Measurements from ENCODE around the gene KBTBD3.

KBTBD3 gene

DNA sequence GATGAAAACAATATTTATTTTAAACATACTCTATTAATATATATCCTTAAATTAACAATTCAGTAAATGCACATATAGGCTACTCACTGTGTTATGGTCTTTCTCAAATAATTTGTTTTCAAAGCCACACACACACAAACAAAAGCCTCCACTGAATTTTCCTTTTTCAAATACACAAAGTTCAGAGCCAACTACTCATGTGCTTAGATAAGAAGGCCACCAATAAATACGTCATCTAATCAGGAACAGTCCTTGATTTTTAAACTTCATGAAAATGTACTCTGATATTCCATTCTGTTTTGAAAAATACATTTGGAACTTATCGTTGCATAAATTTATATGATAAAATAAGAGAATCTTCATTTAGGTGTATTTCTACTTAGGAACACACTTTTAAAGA lies 26.0 kb downstream of the KBTBD3 start:
- H3K4me3 ChIP-seq (ENCODE audit: low read depth, low read length), result no peak overlapping the region
- H3K9me3 ChIP-seq (ENCODE audit: control insufficient read depth, insufficient read depth, low read length), result no peaks in the 10 kb centered on the region
- H3K9ac ChIP-seq (ENCODE audit: low read depth, low read length), result no peak overlapping the region
- H3K4me1 ChIP-seq (ENCODE audit: control insufficient read depth, insufficient read depth, low read length), result no peaks in the 10 kb centered on the region
- H3K36me3 ChIP-seq (ENCODE audit: control insufficient read depth, insufficient read depth, low read length), result no peaks in the 10 kb centered on the region
- no peaks in the 10 kb centered on the region for H3K27me3 ChIP-seq (ENCODE audit: control insufficient read depth, insufficient read depth, low read length)

- no peaks in the 10 kb centered on the region for H3K27me3 ChIP-seq (ENCODE audit: control insufficient read depth, insufficient read depth, low read length)
- H3K4me1 ChIP-seq (ENCODE audit: control insufficient read depth, insufficient read depth, low read length), result no peaks in the 10 kb centered on the region
- no peaks in the 10 kb centered on the region for H3K36me3 ChIP-seq (ENCODE audit: control insufficient read depth, insufficient read depth, low read length)
- no peaks in the 10 kb centered on the region for H3K9me3 ChIP-seq (ENCODE audit: control insufficient read depth, insufficient read depth, low read length)
- H3K9ac ChIP-seq (ENCODE audit: low read depth, low read length), result no peak overlapping the region
- no peak overlapping the region for H3K4me3 ChIP-seq (ENCODE audit: low read depth, low read length)
Observed at GRCh38 chr11:106049727-106050476, 27.2 kb downstream of the KBTBD3 start.

- Histone ChIP-seq H3K9me3 (ENCODE audit: control insufficient read depth, insufficient read depth, low read length) (no peaks in the 10 kb centered on the region), H3K36me3 (ENCODE audit: control insufficient read depth, insufficient read depth, low read length) (no peaks in the 10 kb centered on the region), H3K27me3 (ENCODE audit: control insufficient read depth, insufficient read depth, low read length) (no peaks in the 10 kb centered on the region), H3K4me1 (ENCODE audit: control insufficient read depth, insufficient read depth, low read length) (no peaks in the 10 kb centered on the region), H3K9ac (ENCODE audit: low read depth, low read length) (no peak overlapping the region), H3K4me3 (ENCODE audit: low read depth, low read length) (no peak overlapping the region)
Observed at GRCh38 chr11:106047631-106048030, 29.5 kb downstream of the KBTBD3 start.

DNA sequence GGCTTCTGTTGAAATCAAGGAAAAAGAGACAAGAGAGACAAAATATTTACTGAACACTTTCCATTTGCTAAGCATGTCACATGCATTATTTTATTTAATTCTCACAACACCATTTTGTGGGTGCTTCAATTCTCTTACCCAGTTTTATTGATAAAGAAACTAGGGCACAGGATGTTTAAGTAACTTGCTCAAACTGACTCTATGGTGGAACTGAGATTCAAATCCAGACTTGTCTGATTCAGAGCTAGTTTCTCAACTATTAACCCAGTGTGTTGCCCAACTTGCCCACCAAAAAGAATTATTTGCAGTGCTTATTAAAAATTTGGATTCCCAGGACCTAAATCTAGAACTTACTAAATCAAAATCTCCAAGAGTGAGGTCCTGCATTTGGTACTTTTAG lies 33.6 kb downstream of the KBTBD3 start:
- Histone ChIP-seq H3K9ac (ENCODE audit: low read depth, low read length) (no peak overlapping the region), H3K4me3 (ENCODE audit: low read depth, low read length) (no peak overlapping the region), H3K4me1 (ENCODE audit: control insufficient read depth, insufficient read depth, low read length) (no peaks in the 10 kb centered on the region), H3K36me3 (ENCODE audit: control insufficient read depth, insufficient read depth, low read length) (no peaks in the 10 kb centered on the region), H3K9me3 (ENCODE audit: control insufficient read depth, insufficient read depth, low read length) (no peaks in the 10 kb centered on the region), H3K27me3 (ENCODE audit: control insufficient read depth, insufficient read depth, low read length) (no peaks in the 10 kb centered on the region)

GRCh38 chr11:106032861-106033260 lies 44.3 kb downstream of the KBTBD3 start:
- Histone ChIP-seq H3K4me1 (ENCODE audit: control insufficient read depth, insufficient read depth, low read length) (no peaks in the 10 kb centered on the region), H3K27me3 (ENCODE audit: control insufficient read depth, insufficient read depth, low read length) (no peaks in the 10 kb centered on the region), H3K4me3 (ENCODE audit: low read depth, low read length) (no peak overlapping the region), H3K9ac (ENCODE audit: low read depth, low read length) (no peak overlapping the region), H3K36me3 (ENCODE audit: control insufficient read depth, insufficient read depth, low read length) (no peaks in the 10 kb centered on the region), H3K9me3 (ENCODE audit: control insufficient read depth, insufficient read depth, low read length) (no peaks in the 10 kb centered on the region)

- H3K9ac ChIP-seq (ENCODE audit: low read depth, low read length), result no peak overlapping the region
- no peaks in the 10 kb centered on the region for H3K9me3 ChIP-seq (ENCODE audit: control insufficient read depth, insufficient read depth, low read length)
- H3K36me3 ChIP-seq (ENCODE audit: control insufficient read depth, insufficient read depth, low read length), result no peaks in the 10 kb centered on the region
- no peaks in the 10 kb centered on the region for H3K4me1 ChIP-seq (ENCODE audit: control insufficient read depth, insufficient read depth, low read length)
- no peaks in the 10 kb centered on the region for H3K27me3 ChIP-seq (ENCODE audit: control insufficient read depth, insufficient read depth, low read length)
- H3K4me3 ChIP-seq (ENCODE audit: low read depth, low read length), result no peak overlapping the region
Observed at GRCh38 chr11:106031936-106032335, 45.2 kb downstream of the KBTBD3 start.

DNA sequence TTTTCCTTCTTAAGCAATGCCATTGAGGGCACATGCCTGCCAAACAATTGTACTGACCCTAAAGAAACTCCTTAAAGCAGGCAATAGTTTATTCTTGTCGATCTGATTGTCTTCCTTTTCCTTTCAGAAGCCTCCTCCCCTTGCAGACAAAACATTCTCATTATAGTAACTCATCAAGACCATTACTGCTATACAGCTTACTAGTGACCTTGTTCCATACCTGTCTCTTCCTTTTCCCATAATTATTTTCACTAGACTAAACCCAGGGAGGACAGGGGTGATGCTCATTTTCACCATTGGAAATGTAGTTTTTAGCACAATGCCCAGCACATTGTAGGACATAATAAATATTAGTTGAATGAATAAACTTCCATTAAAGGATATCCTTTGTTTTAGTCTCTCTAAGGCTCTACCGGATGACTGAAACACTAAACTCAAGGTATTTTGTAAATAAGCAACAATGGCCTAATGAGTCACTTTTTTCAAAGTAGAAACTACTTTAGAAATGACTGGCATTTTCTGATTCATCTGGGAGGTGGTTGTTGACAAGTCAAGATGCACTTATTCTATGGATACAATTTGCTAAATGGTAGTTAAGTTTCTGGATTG lies 45.8 kb downstream of the KBTBD3 start:
- no peaks in the 10 kb centered on the region for H3K9me3 ChIP-seq (ENCODE audit: control insufficient read depth, insufficient read depth, low read length)
- H3K27me3 ChIP-seq (ENCODE audit: control insufficient read depth, insufficient read depth, low read length), result no peaks in the 10 kb centered on the region
- H3K4me3 ChIP-seq (ENCODE audit: low read depth, low read length), result no peak overlapping the region
- no peaks in the 10 kb centered on the region for H3K36me3 ChIP-seq (ENCODE audit: control insufficient read depth, insufficient read depth, low read length)
- no peaks in the 10 kb centered on the region for H3K4me1 ChIP-seq (ENCODE audit: control insufficient read depth, insufficient read depth, low read length)
- H3K9ac ChIP-seq (ENCODE audit: low read depth, low read length), result no peak overlapping the region

DNA sequence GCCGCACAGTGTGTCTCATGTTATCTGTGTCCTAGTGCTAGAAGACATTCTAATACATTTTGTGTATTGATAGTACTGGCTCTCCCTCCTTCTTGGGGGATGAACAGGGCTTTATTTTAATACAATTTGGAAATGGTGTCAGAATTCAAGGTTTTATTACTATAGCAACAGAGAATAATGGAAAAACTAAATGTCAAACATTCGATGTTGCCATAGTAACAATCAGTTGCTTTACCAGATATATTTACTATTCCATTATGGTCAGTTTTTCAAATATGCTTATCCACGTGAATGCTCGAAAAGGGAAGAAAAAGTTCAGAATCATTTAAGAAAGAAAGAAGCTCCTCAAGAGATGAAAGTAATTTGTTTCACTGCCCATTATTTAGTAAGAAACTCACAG lies 46.5 kb downstream of the KBTBD3 start:
- H3K4me1 ChIP-seq (ENCODE audit: control insufficient read depth, insufficient read depth, low read length), result no peaks in the 10 kb centered on the region
- H3K4me3 ChIP-seq (ENCODE audit: low read depth, low read length), result no peak overlapping the region
- no peaks in the 10 kb centered on the region for H3K27me3 ChIP-seq (ENCODE audit: control insufficient read depth, insufficient read depth, low read length)
- no peaks in the 10 kb centered on the region for H3K36me3 ChIP-seq (ENCODE audit: control insufficient read depth, insufficient read depth, low read length)
- no peaks in the 10 kb centered on the region for H3K9me3 ChIP-seq (ENCODE audit: control insufficient read depth, insufficient read depth, low read length)
- H3K9ac ChIP-seq (ENCODE audit: low read depth, low read length), result no peak overlapping the region

DNA sequence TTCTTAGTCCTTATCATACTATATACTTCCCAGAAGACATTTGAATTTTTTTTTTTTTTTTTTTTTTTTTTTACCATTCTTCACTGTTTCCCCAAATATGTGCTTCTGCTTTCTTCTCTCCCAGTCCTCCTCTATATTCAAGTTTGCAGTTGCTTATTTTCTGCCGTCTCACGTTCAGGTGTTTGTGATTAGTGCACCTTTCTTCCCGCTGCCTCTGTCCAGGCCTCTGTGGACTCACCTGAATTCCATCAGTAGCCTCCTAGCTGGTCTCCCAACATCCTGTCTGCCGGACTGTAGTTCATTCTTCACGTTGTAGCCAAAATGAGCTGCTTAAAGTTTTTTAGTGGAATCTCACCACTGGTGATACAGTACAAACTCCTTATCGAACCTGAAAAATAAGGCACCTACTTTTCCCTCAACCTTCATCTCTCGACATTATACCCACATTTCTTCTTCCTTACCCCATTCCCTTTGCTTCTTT lies 54.3 kb downstream of the KBTBD3 start:
- Histone ChIP-seq H3K4me1 (ENCODE audit: control insufficient read depth, insufficient read depth, low read length) (peaks cover 14% of the 10 kb centered on the region), H3K4me3 (ENCODE audit: low read depth, low read length) (peak overlapping the region; percentile 65), H3K9ac (ENCODE audit: low read depth, low read length) (no peak overlapping the region), H3K36me3 (ENCODE audit: control insufficient read depth, insufficient read depth, low read length) (no peaks in the 10 kb centered on the region), H3K27me3 (ENCODE audit: control insufficient read depth, insufficient read depth, low read length) (no peaks in the 10 kb centered on the region), H3K9me3 (ENCODE audit: control insufficient read depth, insufficient read depth, low read length) (no peaks in the 10 kb centered on the region)

GRCh38 chr11:106021967-106022794 lies 55.0 kb downstream of the KBTBD3 start, which contains the start of gene MSANTD4:
TSS of gene MSANTD4 (minus strand) at chr11:106022240. CDS start at chr11:106010917, 11,323 bp downstream.
- H3K9me3 ChIP-seq (ENCODE audit: control insufficient read depth, insufficient read depth, low read length), result no peaks in the 10 kb centered on the region
- H3K4me3 ChIP-seq (ENCODE audit: low read depth, low read length), result peak within 1 kb of the TSS; percentile 92
- H3K27me3 ChIP-seq (ENCODE audit: control insufficient read depth, insufficient read depth, low read length), result no peaks in the 10 kb centered on the region
- no peaks in the 10 kb centered on the region for H3K36me3 ChIP-seq (ENCODE audit: control insufficient read depth, insufficient read depth, low read length)
- peak within 1 kb of the TSS; percentile 66 for H3K9ac ChIP-seq (ENCODE audit: low read depth, low read length)
- H3K4me1 ChIP-seq (ENCODE audit: control insufficient read depth, insufficient read depth, low read length), result peaks cover 14% of the 10 kb centered on the region

DNA sequence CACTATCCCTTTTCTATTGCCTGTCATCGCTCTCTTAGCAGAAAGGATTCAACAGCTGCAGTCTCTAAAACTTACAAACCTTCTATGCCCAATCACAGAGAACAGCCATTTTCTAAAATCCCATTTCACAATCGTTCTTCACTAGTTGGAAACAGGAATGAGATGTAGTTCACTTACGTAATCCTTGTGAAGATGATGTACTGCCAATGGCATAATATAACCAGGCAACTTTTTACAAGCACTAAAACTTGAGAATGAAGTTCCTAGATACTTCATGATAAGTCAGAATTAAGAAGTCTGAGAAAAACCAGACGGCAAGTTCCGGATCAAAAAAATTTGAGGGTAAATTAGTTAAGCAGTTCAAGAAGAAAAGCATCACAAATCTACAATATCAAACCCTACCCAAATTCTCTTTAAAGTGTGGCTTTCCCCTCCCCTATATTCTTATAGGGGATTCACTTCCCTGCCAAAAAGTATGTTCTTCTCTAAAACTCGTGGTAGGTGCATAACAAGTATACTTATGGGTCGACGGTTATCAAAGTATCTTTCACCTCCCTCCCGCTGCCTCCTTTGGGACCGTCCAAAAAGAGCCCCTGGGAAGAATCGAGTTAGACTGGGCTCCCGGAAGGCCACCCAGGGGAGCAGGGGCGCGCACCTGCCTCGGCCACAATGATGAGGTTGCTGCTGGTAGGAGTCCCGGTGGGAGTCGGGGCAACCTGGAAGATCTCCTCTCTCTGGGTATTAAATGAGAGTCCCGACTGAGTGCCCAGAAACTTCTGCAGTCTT lies 55.8 kb downstream of the KBTBD3 start:
- H3K9ac ChIP-seq (ENCODE audit: low read depth, low read length), result peak overlapping the region; percentile 66
- peak overlapping the region; percentile 92 for H3K4me3 ChIP-seq (ENCODE audit: low read depth, low read length)
- peaks cover 14% of the 10 kb centered on the region for H3K4me1 ChIP-seq (ENCODE audit: control insufficient read depth, insufficient read depth, low read length)
- no peaks in the 10 kb centered on the region for H3K9me3 ChIP-seq (ENCODE audit: control insufficient read depth, insufficient read depth, low read length)
- no peaks in the 10 kb centered on the region for H3K27me3 ChIP-seq (ENCODE audit: control insufficient read depth, insufficient read depth, low read length)
- H3K36me3 ChIP-seq (ENCODE audit: control insufficient read depth, insufficient read depth, low read length), result no peaks in the 10 kb centered on the region

Data from iPS-15b (cell line).